ENCODE results near the gene HSD17B7. TPM values are rescaled to one million over a fixed set of nuclear protein-coding genes. Genes with fewer than 3 reads are reported as not detected.
"Not testable (repeated sequence)": the region's sequence is repeated elsewhere in the genome, so short reads cannot be mapped to it uniquely, and the experiment has no call there.

Gene HSD17B7
- total and polyA plus RNA-seq, 9 of the 15 experiments (the other 6 are each of a cell fraction or from before 2014, with no cell fraction given): 12.7 to 48.7 (median 21.3) TPM

DNA sequence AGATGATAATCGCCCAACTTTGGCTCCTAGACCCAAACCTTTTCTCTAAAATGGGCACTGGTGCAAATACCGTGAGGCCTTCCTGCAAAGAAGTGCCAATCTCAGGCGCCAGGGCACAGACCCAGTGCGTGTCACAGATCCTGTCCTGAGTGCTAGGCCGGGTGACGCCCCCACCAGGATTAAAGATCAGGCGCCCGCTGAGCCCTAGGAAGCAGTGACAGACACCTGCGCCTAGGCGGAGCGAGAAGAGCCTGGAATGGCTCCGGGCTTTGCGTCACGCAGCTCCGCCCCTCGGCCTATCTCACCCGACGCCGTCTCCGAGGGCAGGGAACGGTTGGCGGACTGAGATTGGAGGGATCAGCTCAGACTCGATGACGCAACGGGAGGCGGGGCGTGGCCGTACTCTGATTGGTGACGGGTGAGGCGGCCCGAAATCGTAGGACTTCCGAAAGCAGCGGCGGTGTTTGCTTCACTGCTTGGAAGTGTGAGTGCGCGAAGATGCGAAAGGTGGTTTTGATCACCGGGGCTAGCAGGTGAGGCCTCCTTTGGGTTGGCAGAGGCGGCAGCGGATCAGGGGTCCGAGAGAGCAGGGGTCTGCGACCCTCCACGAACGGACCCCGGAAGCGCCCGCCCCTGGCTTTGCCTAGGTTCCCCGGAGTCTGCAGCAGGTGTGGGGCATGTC, at the start of gene HSD17B7 (continued):
- TF ChIP-seq, protein P1, sequence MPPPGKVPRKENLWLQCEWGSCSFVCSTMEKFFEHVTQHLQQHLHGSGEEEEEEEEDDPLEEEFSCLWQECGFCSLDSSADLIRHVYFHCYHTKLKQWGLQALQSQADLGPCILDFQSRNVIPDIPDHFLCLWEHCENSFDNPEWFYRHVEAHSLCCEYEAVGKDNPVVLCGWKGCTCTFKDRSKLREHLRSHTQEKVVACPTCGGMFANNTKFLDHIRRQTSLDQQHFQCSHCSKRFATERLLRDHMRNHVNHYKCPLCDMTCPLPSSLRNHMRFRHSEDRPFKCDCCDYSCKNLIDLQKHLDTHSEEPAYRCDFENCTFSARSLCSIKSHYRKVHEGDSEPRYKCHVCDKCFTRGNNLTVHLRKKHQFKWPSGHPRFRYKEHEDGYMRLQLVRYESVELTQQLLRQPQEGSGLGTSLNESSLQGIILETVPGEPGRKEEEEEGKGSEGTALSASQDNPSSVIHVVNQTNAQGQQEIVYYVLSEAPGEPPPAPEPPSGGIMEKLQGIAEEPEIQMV (tag; conservative IDR thresholded peaks at IDR 0.05; ENCODE audit: low read depth): 0 out of 2 replicates have a peak, but pooled peaks have one; percentile 13
- TF ChIP-seq, protein P2, sequence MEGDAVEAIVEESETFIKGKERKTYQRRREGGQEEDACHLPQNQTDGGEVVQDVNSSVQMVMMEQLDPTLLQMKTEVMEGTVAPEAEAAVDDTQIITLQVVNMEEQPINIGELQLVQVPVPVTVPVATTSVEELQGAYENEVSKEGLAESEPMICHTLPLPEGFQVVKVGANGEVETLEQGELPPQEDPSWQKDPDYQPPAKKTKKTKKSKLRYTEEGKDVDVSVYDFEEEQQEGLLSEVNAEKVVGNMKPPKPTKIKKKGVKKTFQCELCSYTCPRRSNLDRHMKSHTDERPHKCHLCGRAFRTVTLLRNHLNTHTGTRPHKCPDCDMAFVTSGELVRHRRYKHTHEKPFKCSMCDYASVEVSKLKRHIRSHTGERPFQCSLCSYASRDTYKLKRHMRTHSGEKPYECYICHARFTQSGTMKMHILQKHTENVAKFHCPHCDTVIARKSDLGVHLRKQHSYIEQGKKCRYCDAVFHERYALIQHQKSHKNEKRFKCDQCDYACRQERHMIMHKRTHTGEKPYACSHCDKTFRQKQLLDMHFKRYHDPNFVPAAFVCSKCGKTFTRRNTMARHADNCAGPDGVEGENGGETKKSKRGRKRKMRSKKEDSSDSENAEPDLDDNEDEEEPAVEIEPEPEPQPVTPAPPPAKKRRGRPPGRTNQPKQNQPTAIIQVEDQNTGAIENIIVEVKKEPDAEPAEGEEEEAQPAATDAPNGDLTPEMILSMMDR (IDR thresholded peaks at IDR 0.05 in 2 of 3, conservative IDR thresholded peaks at IDR 0.05 in 1 of 3; ENCODE audit: insufficient read depth in 2 of 3, low read depth in 1 of 3, low read length in 3 of 3): peak in 1 of 3 experiments; percentile 23; a peak in 2 of 6 replicates
- TF ChIP-seq, protein P3, sequence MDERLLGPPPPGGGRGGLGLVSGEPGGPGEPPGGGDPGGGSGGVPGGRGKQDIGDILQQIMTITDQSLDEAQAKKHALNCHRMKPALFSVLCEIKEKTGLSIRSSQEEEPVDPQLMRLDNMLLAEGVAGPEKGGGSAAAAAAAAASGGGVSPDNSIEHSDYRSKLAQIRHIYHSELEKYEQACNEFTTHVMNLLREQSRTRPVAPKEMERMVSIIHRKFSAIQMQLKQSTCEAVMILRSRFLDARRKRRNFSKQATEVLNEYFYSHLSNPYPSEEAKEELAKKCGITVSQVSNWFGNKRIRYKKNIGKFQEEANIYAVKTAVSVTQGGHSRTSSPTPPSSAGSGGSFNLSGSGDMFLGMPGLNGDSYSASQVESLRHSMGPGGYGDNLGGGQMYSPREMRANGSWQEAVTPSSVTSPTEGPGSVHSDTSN (CRISPR knock-in tag; IDR thresholded peaks at IDR 0.05; ENCODE audit: low read depth): not testable (repeated sequence)
- TF ChIP-seq, protein P3 (tag; conservative IDR thresholded peaks at IDR 0.05; ENCODE audit: low read depth): peak; percentile 28; the same call in 1 of the 2 replicates
- TF ChIP-seq CREB1 (IDR thresholded peaks at IDR 0.05) (peak; percentile 58), CREB1 (CRISPR knock-in tag; IDR thresholded peaks at IDR 0.05) (peak; percentile 81; the same call in 1 of the 2 replicates)
- TF ChIP-seq, protein P4, sequence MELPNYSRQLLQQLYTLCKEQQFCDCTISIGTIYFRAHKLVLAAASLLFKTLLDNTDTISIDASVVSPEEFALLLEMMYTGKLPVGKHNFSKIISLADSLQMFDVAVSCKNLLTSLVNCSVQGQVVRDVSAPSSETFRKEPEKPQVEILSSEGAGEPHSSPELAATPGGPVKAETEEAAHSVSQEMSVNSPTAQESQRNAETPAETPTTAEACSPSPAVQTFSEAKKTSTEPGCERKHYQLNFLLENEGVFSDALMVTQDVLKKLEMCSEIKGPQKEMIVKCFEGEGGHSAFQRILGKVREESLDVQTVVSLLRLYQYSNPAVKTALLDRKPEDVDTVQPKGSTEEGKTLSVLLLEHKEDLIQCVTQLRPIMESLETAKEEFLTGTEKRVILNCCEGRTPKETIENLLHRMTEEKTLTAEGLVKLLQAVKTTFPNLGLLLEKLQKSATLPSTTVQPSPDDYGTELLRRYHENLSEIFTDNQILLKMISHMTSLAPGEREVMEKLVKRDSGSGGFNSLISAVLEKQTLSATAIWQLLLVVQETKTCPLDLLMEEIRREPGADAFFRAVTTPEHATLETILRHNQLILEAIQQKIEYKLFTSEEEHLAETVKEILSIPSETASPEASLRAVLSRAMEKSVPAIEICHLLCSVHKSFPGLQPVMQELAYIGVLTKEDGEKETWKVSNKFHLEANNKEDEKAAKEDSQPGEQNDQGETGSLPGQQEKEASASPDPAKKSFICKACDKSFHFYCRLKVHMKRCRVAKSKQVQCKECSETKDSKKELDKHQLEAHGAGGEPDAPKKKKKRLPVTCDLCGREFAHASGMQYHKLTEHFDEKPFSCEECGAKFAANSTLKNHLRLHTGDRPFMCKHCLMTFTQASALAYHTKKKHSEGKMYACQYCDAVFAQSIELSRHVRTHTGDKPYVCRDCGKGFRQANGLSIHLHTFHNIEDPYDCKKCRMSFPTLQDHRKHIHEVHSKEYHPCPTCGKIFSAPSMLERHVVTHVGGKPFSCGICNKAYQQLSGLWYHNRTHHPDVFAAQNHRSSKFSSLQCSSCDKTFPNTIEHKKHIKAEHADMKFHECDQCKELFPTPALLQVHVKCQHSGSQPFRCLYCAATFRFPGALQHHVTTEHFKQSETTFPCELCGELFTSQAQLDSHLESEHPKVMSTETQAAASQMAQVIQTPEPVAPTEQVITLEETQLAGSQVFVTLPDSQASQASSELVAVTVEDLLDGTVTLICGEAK (IDR thresholded peaks at IDR 0.05): 0 out of 2 replicates have a peak, but pooled peaks have one; percentile 5
- TF ChIP-seq, protein P4 (CRISPR knock-in tag; IDR thresholded peaks at IDR 0.05): not testable (repeated sequence)

All from K562 (cell line).